HTR-8/SVneo (cell line): ENCODE data around the gene ANO4.
A peak's percentile ranks its signal among the peaks of the same experiment; 100 is the strongest.

Source experiments
- DNase-seq: peaks from one replicate; pipeline ENCODE4 v3.0.0; 2011; ENCODE audit warnings: low spot score, mixed read lengths; ENCODE audit not compliant: insufficient read length
- FAIRE-seq: peaks from 2 replicates; lab custom pipeline; 2011; peaks lifted over from hg19 to GRCh38; lab: Jason Lieb, UNC

The ANO4 gene

GRCh38 chr12:100800723-100801122 is 6.1 kb downstream of the ANO4 start:
- no peak for FAIRE-seq

GRCh38 chr12:100801320-100801719 is 6.7 kb downstream of the ANO4 start:
- FAIRE-seq (no peak), DNase-seq (no peak)

More at GRCh38 chr12:100800723-100801122, 6.1 kb downstream of the ANO4 start:
- no peak for DNase-seq

- FAIRE-seq (no peak), DNase-seq (no peak)
These were observed 14.2 kb downstream of the ANO4 start for GRCh38 chr12:100808777-100809176.

GRCh38 chr12:100820314-100820713 is 25.7 kb downstream of the ANO4 start:
- FAIRE-seq = no peak
- DNase-seq = no peak

GRCh38 chr12:100823963-100824362 is 29.4 kb downstream of the ANO4 start:
- FAIRE-seq (no peak), DNase-seq (no peak)

GRCh38 chr12:100824476-100824875 is 29.9 kb downstream of the ANO4 start:
- no peak for DNase-seq
- FAIRE-seq = no peak

- FAIRE-seq (no peak), DNase-seq (no peak)
These were observed 31.7 kb downstream of the ANO4 start for GRCh38 chr12:100826323-100826722.

GRCh38 chr12:100827901-100828520 is 33.4 kb downstream of the ANO4 start:
- DNase-seq = no peak

GRCh38 chr12:100830003-100830795 is 35.6 kb downstream of the ANO4 start:
- no peak for DNase-seq
- FAIRE-seq = no peak

More at GRCh38 chr12:100827901-100828520, 33.4 kb downstream of the ANO4 start:
- no peak for FAIRE-seq

GRCh38 chr12:100833282-100833681 is 38.7 kb downstream of the ANO4 start:
- FAIRE-seq = no peak

GRCh38 chr12:100840748-100841147 is 46.2 kb downstream of the ANO4 start:
- DNase-seq = no peak
- FAIRE-seq = no peak

More at GRCh38 chr12:100833282-100833681, 38.7 kb downstream of the ANO4 start:
- DNase-seq = no peak

- FAIRE-seq (no peak), DNase-seq (no peak)
These were observed 47.6 kb downstream of the ANO4 start for GRCh38 chr12:100842156-100842555.

GRCh38 chr12:100843061-100843460 is 48.5 kb downstream of the ANO4 start:
- DNase-seq (no peak), FAIRE-seq (no peak)

- DNase-seq = no peak
These were observed 50.5 kb downstream of the ANO4 start for GRCh38 chr12:100845095-100845494.

GRCh38 chr12:100851637-100852036 is 57.1 kb downstream of the ANO4 start:
- FAIRE-seq (no peak), DNase-seq (no peak)

More at GRCh38 chr12:100845095-100845494, 50.5 kb downstream of the ANO4 start:
- FAIRE-seq = no peak

GRCh38 chr12:100857418-100857817 is 62.8 kb downstream of the ANO4 start:
- DNase-seq (no peak), FAIRE-seq (no peak)

GRCh38 chr12:100857971-100858370 is 63.4 kb downstream of the ANO4 start:
- FAIRE-seq = no peak
- no peak for DNase-seq

- DNase-seq (no peak), FAIRE-seq (no peak)
These were observed 64.1 kb downstream of the ANO4 start for GRCh38 chr12:100858656-100859055.

GRCh38 chr12:100859063-100859627 is 64.6 kb downstream of the ANO4 start:
- no peak for DNase-seq
- no peak for FAIRE-seq

- no peak for DNase-seq
- FAIRE-seq = no peak
These were observed 66.0 kb downstream of the ANO4 start for GRCh38 chr12:100860611-100861010.

GRCh38 chr12:100862676-100863075 is 68.1 kb downstream of the ANO4 start:
- FAIRE-seq (peak; percentile 52), DNase-seq (no peak)
